Measurements from ENCODE around the gene TMEM101. TPM values are rescaled to one million over a fixed set of nuclear protein-coding genes. Genes with fewer than 3 reads are reported as not detected.

Gene TMEM101
- total and polyA plus RNA-seq, 2 of the 13 experiments (the other 11 are each of a cell fraction or from before 2014, with no cell fraction given), result 72.0 to 100 TPM

DNA sequence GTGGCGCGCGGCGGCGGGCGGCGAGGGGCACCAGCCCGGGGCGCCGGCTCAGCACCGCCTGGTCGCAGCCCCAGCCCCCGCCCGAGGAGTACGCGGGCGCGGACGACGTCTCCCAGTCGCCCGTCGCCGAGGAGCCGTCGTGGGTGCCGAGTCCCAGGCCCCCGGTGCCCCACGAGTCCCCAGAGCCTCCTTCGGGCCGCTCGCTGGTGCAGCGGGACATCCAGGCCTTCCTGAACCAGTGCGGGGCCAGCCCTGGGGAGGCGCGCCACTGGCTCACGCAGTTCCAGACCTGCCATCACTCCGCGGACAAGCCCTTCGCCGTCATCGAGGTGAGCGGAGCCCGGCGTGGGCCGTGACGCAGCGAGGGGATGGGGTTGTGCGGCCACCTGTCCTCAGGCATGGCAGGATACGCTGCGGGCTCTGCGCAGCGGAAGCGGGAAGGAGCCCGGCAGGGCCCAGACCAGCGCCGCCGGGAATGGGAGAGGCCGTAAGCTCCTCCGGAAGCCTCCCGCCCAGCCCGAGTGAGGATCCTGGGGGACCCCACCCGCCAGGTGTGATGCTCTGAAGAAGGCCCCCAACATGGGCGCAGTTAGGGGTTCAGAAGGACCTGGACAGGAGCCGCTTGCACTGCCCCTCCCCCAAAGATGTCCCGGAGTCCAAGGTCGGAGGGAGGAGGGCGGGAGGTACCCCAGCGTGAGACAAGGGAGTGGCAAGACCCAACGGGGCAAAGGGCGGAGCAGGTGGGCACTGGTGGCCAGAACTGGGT, 9.8 kb downstream of the TMEM101 start:
- intact Hi-C loops (cut with micrococcal nuclease; ENCODE audit: unreplicated experiment) (no loop called here), in situ Hi-C loops (cut with HindIII; ENCODE audit: extremely low pct_ligation_motif_present, low pct_unique_long_range_greater_than_20kb) (no loop called here)
- DNase-seq (ENCODE audit: low spot score) (no peak), ATAC-seq (peak; percentile 32), FAIRE-seq (no peak)
- Histone ChIP-seq H3K4me3 (replicated peaks in 1 of 3; ENCODE audit: insufficient read depth in 1 of 3, low read depth in 2 of 3, low read length in 3 of 3) (peak overlapping the region; percentile 52 to 80 (median 56)), H3K9me3 (ENCODE audit: low read length) (no peaks in the 10 kb centered on the region), H3K36me3 (replicated peaks in 1 of 2; ENCODE audit: control insufficient read depth in 1 of 2, insufficient read depth in 2 of 2, low read length in 2 of 2) (peaks cover 0 to 12% of the 10 kb centered on the region in 2 experiments; a peak in 2 of 5 replicates), H3K27me3 (ENCODE audit: control insufficient read depth in 1 of 2, insufficient read depth in 2 of 2, low read length in 2 of 2) (no peaks in the 10 kb centered on the region), H3K9ac (ENCODE audit: insufficient read depth, low read depth, low read length) (peak overlapping the region; percentile 71), H3K79me2 (ENCODE audit: insufficient read depth, low read length) (no peaks in the 10 kb centered on the region), H3K4me1 (ENCODE audit: insufficient read depth, low read length) (peaks cover 54% of the 10 kb centered on the region), H2AFZ (ENCODE audit: low read length) (no peak overlapping the region), H3K4me2 (ENCODE audit: low read depth, low read length) (peak overlapping the region; percentile 88), H3K27ac (ENCODE audit: extremely low read length, insufficient read depth, low read length) (peak overlapping the region; percentile 26), H4K20me1 (ENCODE audit: insufficient read depth, low read length) (no peaks in the 10 kb centered on the region)
- ChIA-PET CTCF (ENCODE audit: low intra/inter-chr PET ratio, low total read pairs) (no interaction called here), POLR2A (interaction anchor here (0.5 to 4.5 kb wide), 4 partner anchors 10 to 104 kb away, joined by 4 to 39 read pairs (median 6); partner anchors contain the start of genes LSM12 and TMEM101)
- no TSS peak for BruUV-seq (replicated peaks)
- WGBS (ENCODE audit: low lambda C conversion rate), result 23% methylated on average over 23 of the region's 71 CpGs
- TF ChIP-seq KDM2A (CRISPR knock-in tag; IDR thresholded peaks at IDR 0.05; ENCODE audit: borderline replicate concordance, low read depth), result peak; percentile 92
- TF ChIP-seq, protein P1, sequence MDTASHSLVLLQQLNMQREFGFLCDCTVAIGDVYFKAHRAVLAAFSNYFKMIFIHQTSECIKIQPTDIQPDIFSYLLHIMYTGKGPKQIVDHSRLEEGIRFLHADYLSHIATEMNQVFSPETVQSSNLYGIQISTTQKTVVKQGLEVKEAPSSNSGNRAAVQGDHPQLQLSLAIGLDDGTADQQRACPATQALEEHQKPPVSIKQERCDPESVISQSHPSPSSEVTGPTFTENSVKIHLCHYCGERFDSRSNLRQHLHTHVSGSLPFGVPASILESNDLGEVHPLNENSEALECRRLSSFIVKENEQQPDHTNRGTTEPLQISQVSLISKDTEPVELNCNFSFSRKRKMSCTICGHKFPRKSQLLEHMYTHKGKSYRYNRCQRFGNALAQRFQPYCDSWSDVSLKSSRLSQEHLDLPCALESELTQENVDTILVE (CRISPR knock-in tag; IDR thresholded peaks at IDR 0.05), result 0 out of 2 replicates have a peak, but pooled peaks have one; percentile 26
- TF ChIP-seq ETV5 (CRISPR knock-in tag; IDR thresholded peaks at IDR 0.05; ENCODE audit: borderline replicate concordance), result peak; percentile 65; the same call in 1 of the 2 replicates
- TF ChIP-seq GLMP (CRISPR knock-in tag; IDR thresholded peaks at IDR 0.05; ENCODE audit: borderline replicate concordance), result no peak
- TF ChIP-seq ZNF709 (CRISPR knock-in tag; IDR thresholded peaks at IDR 0.05), result no peak
- TF ChIP-seq NFYC (CRISPR knock-in tag; IDR thresholded peaks at IDR 0.05), result no peak
- peak; percentile 85; the same call in 1 of the 2 replicates for TF ChIP-seq ZNF563 (CRISPR knock-in tag; IDR thresholded peaks at IDR 0.05)
- peak; percentile 90 for TF ChIP-seq BCL3 (CRISPR knock-in tag; IDR thresholded peaks at IDR 0.05)
- TF ChIP-seq GATAD1 (CRISPR knock-in tag; IDR thresholded peaks at IDR 0.05), result peak; percentile 27
- TF ChIP-seq ZSCAN25 (CRISPR knock-in tag; IDR thresholded peaks at IDR 0.05), result peak; percentile 67; the same call in 1 of the 2 replicates
- no peak for TF ChIP-seq THYN1 (CRISPR knock-in tag; IDR thresholded peaks at IDR 0.05; ENCODE audit: borderline replicate concordance, low read depth)
- no peak for TF ChIP-seq FOXC1 (CRISPR knock-in tag; IDR thresholded peaks at IDR 0.05; ENCODE audit: borderline replicate concordance)
- no peak for TF ChIP-seq NFIC (IDR thresholded peaks at IDR 0.05; ENCODE audit: low read length)
- TF ChIP-seq CBX5 (CRISPR knock-in tag; IDR thresholded peaks at IDR 0.05; ENCODE audit: borderline replicate concordance), result peak; percentile 39; the same call in 1 of the 2 replicates
- peak; percentile 25; the same call in 1 of the 2 replicates for TF ChIP-seq THAP11 (CRISPR knock-in tag; IDR thresholded peaks at IDR 0.05)
- TF ChIP-seq DNMT1 (CRISPR knock-in tag; IDR thresholded peaks at IDR 0.05), result no peak; the same call in 1 of the 2 replicates
- peak; percentile 95 for TF ChIP-seq AGO1 (IDR thresholded peaks at IDR 0.05; ENCODE audit: low read depth, low read length, poor library complexity, severe bottlenecking)
- TF ChIP-seq KDM5B (CRISPR knock-in tag; IDR thresholded peaks at IDR 0.05; ENCODE audit: borderline replicate concordance), result peak; percentile 84
- TF ChIP-seq, protein P2, sequence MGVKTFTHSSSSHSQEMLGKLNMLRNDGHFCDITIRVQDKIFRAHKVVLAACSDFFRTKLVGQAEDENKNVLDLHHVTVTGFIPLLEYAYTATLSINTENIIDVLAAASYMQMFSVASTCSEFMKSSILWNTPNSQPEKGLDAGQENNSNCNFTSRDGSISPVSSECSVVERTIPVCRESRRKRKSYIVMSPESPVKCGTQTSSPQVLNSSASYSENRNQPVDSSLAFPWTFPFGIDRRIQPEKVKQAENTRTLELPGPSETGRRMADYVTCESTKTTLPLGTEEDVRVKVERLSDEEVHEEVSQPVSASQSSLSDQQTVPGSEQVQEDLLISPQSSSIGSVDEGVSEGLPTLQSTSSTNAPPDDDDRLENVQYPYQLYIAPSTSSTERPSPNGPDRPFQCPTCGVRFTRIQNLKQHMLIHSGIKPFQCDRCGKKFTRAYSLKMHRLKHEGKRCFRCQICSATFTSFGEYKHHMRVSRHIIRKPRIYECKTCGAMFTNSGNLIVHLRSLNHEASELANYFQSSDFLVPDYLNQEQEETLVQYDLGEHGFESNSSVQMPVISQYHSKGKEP (CRISPR knock-in tag; IDR thresholded peaks at IDR 0.05), result no peak

Measured in HepG2 (cell line).